Measurements from ENCODE around the gene COL9A2.

Gene COL9A2

DNA sequence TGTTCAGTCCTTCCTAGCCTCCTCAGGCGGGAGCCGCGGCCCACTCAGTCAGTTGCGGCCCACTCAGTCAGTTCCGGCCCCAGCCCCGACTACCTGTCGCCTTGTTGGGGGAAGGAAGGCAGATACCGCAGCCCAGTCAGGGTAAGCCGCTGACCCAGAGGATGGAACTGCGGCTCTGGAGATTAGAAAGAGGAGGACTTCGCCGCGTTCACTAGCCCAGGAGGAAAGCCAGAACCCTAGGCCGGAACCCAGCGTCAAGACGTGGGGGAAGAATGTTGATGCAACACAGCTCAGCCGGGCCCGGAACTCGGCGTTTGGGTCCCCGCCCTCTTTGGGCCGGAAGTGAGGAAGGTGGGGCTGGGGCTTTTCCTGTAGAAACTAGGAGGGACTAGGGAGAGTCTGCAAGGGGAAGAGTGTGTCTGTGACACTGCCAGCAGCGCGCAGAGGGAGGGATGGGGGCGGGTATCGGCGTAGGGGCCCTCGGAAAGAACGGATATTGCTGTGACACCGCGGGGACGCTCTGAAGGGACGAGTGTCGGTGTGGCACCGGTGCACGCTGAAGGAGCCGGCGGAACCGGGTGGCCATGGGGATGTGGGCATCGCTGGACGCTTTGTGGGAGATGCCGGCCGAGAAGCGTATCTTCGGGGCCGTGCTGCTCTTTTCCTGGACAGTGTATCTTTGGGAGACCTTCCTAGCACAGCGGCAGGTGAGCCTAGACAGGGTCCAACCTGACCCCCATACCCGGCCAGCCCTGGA, 59.2 kb downstream of the COL9A2 start, which contains the start of gene ZMPSTE24:
TSS of gene ZMPSTE24 (plus strand) at position 549 of the 757 bp plus-strand sequence. CDS start at position 585, 36 bp downstream.
- DNase-seq (ENCODE audit: low read depth): peak; percentile 97

DNA sequence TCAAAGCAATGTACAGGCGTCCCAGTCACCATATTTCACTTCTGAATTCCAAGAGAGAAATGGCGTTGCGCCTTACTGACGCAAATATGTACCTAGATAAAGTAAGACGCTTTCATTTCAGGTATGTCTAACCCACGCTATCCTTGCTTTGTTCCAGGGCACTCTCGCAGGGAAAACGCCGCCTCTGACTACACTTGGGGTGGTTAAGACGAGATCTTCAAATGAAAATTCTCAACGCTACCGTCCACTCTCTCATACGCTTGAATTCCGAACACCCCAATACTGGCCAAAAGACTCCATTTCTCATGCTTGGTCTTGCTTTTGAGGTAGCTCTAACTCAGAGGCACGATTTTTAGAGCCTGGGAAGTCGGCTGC, 59.8 kb downstream of the COL9A2 start:
- no peak for DNase-seq (ENCODE audit: low read depth)

DNA sequence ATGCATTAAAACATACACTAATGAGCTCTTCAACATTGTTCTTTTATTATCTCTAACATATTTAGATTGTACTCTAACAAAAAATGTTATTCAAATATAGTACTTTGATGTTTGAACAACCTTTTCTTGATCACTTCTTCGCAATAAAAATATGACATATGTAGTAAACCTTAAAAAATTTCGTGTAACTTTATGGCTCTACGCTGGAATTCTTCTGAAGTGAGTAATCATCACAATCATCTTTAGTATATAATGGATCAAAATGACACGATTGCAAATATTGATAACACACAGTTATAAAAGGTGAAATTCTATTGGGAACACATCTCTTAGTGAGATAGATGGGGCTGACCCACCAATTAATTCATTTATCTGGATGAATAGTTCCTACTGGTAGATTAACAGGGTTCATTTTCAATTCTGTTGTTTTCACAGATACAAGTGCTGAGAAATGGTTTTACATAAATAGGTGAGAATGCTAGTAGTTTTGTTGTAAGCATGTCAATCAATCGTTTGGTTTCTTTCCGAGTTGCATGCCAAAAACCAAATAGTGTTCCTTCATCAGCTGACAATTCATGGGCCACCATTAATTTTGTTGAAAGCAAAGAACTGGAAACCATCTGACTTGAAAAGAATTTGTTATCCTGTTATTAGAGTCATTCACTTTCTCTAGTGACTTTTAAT, 60.5 kb downstream of the COL9A2 start:
- DNase-seq (ENCODE audit: low read depth): no peak

DNA sequence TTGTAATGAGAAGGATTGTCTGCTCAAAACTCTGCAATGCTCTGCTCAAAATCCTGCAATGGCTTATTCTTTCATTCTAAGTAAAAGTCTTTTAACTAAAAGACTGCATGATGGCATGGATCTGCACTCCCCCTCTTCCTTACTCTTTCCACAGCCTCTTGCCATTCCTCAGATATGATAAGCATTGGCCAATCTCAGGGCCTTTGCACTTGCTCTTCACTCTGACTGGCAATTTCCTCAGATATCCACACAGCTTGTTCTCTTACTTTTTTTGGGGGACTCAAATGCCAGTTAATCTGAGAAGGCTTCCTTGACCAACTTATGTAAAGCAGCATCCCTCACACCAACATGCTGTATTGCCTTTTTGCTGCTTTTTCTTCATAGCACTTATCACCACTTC, 61.9 kb downstream of the COL9A2 start:
- DNase-seq (ENCODE audit: low read depth): no peak

DNA sequence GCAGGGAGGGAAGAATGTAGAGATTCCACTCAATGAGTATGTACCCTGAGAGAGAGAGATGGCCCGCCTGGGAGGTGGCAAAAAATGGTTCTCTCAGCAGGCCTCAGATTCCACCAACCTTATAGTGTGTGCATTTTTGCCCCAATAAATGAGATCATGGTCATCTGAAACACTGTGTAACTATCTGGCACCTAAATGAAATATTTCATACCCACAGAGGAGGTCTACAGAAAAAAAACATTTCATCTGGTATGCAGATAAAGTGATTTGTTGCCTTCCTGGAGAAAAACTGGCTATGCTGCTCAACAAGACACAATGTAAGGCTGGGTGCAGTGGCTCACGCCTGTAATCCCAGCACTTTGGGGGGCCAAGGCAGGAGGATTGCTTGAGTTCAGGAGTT, 64.5 kb downstream of the COL9A2 start:
- peak; percentile 53 for DNase-seq (ENCODE audit: low read depth)

DNA sequence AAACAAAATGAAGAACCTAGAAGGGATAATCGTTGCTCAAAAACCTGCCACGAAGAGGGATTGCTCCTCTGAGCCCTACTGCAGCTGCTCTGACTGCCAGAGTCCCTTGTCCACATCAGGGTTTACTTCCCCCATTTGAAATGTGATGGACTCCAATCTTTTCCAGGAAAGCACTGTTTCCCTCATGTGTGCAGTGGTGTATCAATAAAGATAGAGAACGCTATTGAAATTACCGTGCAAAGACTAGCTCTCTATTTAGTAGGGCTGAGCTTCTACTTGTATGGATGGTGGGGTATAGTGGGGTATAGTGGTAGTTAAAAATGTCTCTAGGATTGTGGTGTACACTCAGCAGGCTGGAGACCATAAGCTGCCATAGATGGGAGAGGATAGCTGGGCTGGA, 65.6 kb downstream of the COL9A2 start:
- no peak for DNase-seq (ENCODE audit: low read depth)
